Measurements from ENCODE around the gene EDIL3. TPM values are rescaled to one million over a fixed set of nuclear protein-coding genes. Genes with fewer than 3 reads are reported as not detected.

The EDIL3 gene
- total RNA-seq, 4 donors from 2014 or later: 9.6 to 16.0 (median 11.1) TPM

DNA sequence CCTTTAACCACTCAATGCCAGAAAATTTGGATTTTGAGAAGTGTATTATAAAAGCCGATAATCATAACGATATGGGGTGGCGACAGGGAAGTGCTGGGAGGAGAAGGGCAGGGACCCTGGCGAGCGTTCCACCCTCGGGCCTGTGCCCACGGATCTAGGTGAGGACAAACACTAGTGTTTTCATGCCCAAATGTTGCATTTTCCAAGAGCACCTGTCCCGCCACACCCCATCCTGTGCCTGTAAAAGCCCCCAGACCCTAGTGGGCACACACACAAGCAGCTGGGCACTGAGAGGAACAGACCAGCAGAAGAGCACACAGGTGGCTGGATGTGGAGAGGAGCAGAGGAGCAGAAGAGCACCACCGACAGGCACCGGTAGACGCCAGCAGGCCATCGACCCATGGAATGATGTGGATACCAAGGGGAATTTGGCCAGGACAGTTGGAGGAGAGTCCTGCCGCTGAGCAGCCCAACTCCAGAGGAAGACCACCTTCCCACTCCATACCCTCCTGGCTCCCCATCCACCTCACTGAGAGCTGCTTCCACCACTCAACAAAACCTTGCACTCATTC is 315.0 kb downstream of the EDIL3 start:
- TF ChIP-seq, protein P1, sequence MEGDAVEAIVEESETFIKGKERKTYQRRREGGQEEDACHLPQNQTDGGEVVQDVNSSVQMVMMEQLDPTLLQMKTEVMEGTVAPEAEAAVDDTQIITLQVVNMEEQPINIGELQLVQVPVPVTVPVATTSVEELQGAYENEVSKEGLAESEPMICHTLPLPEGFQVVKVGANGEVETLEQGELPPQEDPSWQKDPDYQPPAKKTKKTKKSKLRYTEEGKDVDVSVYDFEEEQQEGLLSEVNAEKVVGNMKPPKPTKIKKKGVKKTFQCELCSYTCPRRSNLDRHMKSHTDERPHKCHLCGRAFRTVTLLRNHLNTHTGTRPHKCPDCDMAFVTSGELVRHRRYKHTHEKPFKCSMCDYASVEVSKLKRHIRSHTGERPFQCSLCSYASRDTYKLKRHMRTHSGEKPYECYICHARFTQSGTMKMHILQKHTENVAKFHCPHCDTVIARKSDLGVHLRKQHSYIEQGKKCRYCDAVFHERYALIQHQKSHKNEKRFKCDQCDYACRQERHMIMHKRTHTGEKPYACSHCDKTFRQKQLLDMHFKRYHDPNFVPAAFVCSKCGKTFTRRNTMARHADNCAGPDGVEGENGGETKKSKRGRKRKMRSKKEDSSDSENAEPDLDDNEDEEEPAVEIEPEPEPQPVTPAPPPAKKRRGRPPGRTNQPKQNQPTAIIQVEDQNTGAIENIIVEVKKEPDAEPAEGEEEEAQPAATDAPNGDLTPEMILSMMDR (IDR thresholded peaks at IDR 0.05; ENCODE audit: low read depth): no peak

DNA sequence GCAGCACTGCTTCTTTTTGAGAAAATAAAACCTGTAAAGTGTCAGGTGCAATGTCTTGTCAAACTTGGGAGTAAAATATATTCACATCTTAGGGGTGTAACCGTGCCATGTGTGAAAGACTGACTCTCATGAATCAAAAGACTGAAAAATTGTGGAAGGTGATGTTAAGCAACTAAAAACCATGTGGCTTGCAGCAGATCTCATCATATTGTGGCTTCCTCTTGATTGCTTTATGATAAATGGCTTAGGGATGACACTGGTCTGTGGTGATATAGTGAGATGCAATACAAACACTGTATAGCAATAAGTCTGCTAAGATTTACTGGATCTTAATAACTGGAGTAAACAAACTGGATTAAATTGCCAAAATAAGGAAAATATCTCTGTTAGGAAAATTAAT is 321.6 kb downstream of the EDIL3 start:
- TF ChIP-seq, protein P1 (IDR thresholded peaks at IDR 0.05; ENCODE audit: low read depth): no peak

DNA sequence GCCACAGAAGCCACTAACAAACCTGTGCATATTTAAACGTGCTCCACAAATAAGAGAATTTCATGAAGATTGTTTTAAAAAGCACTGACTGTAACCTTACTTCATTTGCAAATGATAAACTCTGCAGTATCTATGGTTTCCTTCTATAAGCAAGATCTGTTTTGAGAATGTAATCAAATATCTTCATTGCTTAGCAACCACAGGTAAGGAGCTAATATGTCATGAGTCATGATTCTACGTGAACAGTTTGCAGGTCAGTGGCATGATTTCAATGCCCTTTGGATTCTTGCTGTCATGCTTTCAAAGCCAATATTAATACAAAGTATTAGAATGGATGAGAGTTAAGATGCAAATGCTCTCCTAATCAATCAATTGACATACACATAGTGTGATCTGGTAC is 325.0 kb downstream of the EDIL3 start:
- TF ChIP-seq, protein P1 (IDR thresholded peaks at IDR 0.05; ENCODE audit: low read depth): no peak

DNA sequence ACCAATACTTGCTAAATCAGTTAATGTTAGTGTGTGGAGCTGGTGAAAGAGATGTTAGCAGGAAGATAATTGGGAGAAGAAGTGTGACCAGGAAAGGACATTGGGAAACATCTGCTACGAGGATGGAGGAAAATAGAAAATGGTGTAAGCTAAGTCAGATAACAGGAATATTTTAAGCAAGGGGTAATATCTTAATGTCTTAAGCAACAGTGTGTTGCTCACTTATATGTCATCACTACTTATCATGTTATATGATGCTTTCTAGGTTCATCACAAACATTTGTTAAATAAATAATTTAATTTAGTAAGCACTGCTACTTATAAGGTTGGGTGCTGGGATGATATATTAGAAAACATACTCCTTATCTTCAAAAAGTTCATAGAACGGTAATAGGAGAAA is 326.1 kb downstream of the EDIL3 start:
- TF ChIP-seq, protein P1 (IDR thresholded peaks at IDR 0.05; ENCODE audit: low read depth): no peak

DNA sequence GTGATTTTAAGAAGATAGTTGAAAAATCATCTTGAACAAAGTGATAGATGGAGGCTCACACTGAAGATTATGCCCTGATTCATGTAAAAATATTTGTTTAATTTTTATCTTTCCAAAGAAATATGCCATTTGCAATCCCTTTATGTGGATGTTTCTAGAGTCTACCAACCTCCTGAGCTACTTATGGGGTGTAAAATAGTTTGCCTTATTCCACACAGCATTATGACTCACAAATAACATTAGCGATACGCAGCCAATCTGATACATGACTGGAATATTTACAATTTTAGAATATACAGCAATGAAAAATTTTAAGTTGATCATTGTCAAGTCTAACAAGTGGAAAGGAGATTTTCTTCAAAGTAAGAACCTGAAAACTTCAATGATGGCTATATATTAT is 327.5 kb downstream of the EDIL3 start:
- TF ChIP-seq, protein P1 (IDR thresholded peaks at IDR 0.05; ENCODE audit: low read depth): no peak

DNA sequence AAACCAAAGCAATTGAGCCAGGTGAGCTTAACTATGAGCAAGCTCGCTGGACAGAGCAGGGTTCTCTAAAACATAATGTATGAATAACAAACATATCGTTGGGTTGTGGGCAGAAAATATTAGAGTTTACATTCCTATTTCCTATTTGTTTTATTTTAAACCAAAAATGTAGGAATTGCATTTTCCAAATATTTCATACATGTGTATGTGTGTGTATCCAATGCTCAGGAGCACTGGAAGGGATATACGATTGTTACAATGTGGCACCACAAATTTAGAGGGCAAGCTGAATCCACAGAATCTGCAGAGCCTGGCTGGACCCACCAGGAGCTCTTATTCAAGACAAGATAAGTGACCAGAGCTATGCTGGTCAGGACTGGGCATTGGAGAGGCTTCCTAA is 338.7 kb downstream of the EDIL3 start:
- TF ChIP-seq, protein P1 (IDR thresholded peaks at IDR 0.05; ENCODE audit: low read depth): no peak

DNA sequence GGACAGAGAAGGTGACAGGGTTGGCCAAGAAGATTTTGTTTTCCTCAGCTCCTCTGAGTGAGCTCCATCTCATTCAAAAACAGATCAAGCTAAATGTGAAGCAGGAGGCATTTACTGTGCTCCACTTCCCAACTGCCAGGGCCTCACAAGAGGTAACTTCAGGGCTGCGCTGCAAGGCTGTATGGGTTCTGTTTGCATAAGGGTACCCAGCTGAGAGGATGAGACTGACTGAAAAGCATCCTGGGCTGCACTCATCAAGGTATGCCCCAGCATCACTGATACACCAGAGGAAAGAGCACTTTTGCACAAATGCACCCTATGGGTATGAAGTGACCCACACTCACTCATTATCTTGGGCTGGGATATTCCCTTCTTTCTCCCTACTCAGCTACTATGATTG is 347.8 kb downstream of the EDIL3 start:
- TF ChIP-seq, protein P1 (IDR thresholded peaks at IDR 0.05; ENCODE audit: low read depth): no peak

All from subcutaneous adipose tissue (tissue), 4 donors.